Measurements from ENCODE around the gene MAPK1IP1L. TPM values are rescaled to one million over a fixed set of nuclear protein-coding genes. Genes with fewer than 3 reads are reported as not detected.

The MAPK1IP1L gene
- total RNA-seq, 1 donor from 2014 or later = 106 TPM

GRCh38 chr14:55116246-55117030, 65.0 kb downstream of the MAPK1IP1L start:
- H3K9me3 Mint-ChIP-seq (ENCODE audit: unreplicated experiment) = peaks cover 4% of the 10 kb centered on the region
- DNase-seq (ENCODE audit: low spot score) = no peak
- no peak overlapping the region for H3K27ac Mint-ChIP-seq (ENCODE audit: unreplicated experiment)
- peaks cover 10% of the 10 kb centered on the region for H3K4me1 Mint-ChIP-seq (ENCODE audit: unreplicated experiment)
- H3K4me3 Mint-ChIP-seq (ENCODE audit: unreplicated experiment) = no peak overlapping the region
- H3K27me3 Mint-ChIP-seq (ENCODE audit: unreplicated experiment) = peaks cover 5% of the 10 kb centered on the region
- no peak for TF ChIP-seq CTCF (IDR thresholded peaks at IDR 0.05; ENCODE audit: unreplicated experiment)
- H3K36me3 Mint-ChIP-seq (ENCODE audit: low read depth, unreplicated experiment) = peaks cover 5% of the 10 kb centered on the region

- Mint-ChIP-seq H3K4me3 (ENCODE audit: unreplicated experiment) (no peak overlapping the region), H3K27ac (ENCODE audit: unreplicated experiment) (no peak overlapping the region)
- TF ChIP-seq CTCF (IDR thresholded peaks at IDR 0.05; ENCODE audit: unreplicated experiment) = no peak
Measured at GRCh38 chr14:55117803-55118441, 66.5 kb downstream of the MAPK1IP1L start.

GRCh38 chr14:55118761-55119160, 67.3 kb downstream of the MAPK1IP1L start:
- H3K4me3 Mint-ChIP-seq (ENCODE audit: unreplicated experiment) = no peak overlapping the region
- H3K27ac Mint-ChIP-seq (ENCODE audit: unreplicated experiment) = no peak overlapping the region
- H3K4me1 Mint-ChIP-seq (ENCODE audit: unreplicated experiment) = peaks cover 5% of the 10 kb centered on the region

More at GRCh38 chr14:55117803-55118441, 66.5 kb downstream of the MAPK1IP1L start:
- peaks cover 4% of the 10 kb centered on the region for H3K9me3 Mint-ChIP-seq (ENCODE audit: unreplicated experiment)
- H3K27me3 Mint-ChIP-seq (ENCODE audit: unreplicated experiment) = peaks cover 5% of the 10 kb centered on the region
- H3K4me1 Mint-ChIP-seq (ENCODE audit: unreplicated experiment) = peaks cover 10% of the 10 kb centered on the region
- H3K36me3 Mint-ChIP-seq (ENCODE audit: low read depth, unreplicated experiment) = peaks cover 5% of the 10 kb centered on the region
- DNase-seq (ENCODE audit: low spot score) = no peak

More at GRCh38 chr14:55118761-55119160, 67.3 kb downstream of the MAPK1IP1L start:
- no peak for TF ChIP-seq CTCF (IDR thresholded peaks at IDR 0.05; ENCODE audit: unreplicated experiment)
- Mint-ChIP-seq H3K27me3 (ENCODE audit: unreplicated experiment) (peaks cover 2% of the 10 kb centered on the region), H3K36me3 (ENCODE audit: low read depth, unreplicated experiment) (no peaks in the 10 kb centered on the region), H3K9me3 (ENCODE audit: unreplicated experiment) (no peaks in the 10 kb centered on the region)
- no peak for DNase-seq (ENCODE audit: low spot score)

Other genes with a start within 250 kb of the MAPK1IP1L start
- gene GCH1, start 148.8 kb upstream of the MAPK1IP1L start, total RNA-seq (ENCODE audit: unreplicated experiment) = 11.2 TPM
- gene WDHD1, start 24.5 kb upstream of the MAPK1IP1L start, total RNA-seq (ENCODE audit: unreplicated experiment) = 15.0 TPM
- 23.7 TPM for gene SOCS4, start 24.4 kb upstream of the MAPK1IP1L start, total RNA-seq (ENCODE audit: unreplicated experiment)
- 4.1 TPM for gene LGALS3, start 77.6 kb downstream of the MAPK1IP1L start, total RNA-seq (ENCODE audit: unreplicated experiment)
- 12.8 TPM for gene DLGAP5, start 139.9 kb downstream of the MAPK1IP1L start, total RNA-seq (ENCODE audit: unreplicated experiment)
- gene FBXO34, start 219.8 kb downstream of the MAPK1IP1L start, total RNA-seq (ENCODE audit: unreplicated experiment) = 14.2 TPM

Data from endothelial cell (in vitro differentiated cells).